Smooth muscle cell (in vitro differentiated cells): Measurements from ENCODE around the gene HEATR5A. TPM values are rescaled to one million over a fixed set of nuclear protein-coding genes. Genes with fewer than 3 reads are reported as not detected.
"Not testable (repeated sequence)": the region's sequence is repeated elsewhere in the genome, so short reads cannot be mapped to it uniquely, and the experiment has no call there.

Experiments
- DNase-seq: peaks from one replicate; lab custom pipeline; 2025; ENCODE audit not compliant: unreplicated experiment; lab: John Stamatoyannopoulos, UW
- H2AFZ ChIP-seq: fragments of 200-600 bp; sonication (generic); 2 replicates; pipeline ENCODE4 v1.6.0; 2016; ENCODE audit warnings: antibody characterized with exemption, low read depth, mild to moderate bottlenecking
- H3F3A ChIP-seq: fragments of 200-600 bp; sonication (generic); 2 replicates; pipeline ENCODE4 v1.6.0; 2017; ENCODE audit warnings: antibody characterized with exemption, low read depth
- H3K27ac ChIP-seq: fragments of 200-600 bp; sonication (generic); 2 replicates; pipeline ENCODE4 v1.5.1; 2016; ENCODE audit warnings: low read depth, mild to moderate bottlenecking
- H3K27me3 ChIP-seq: fragments of 200-600 bp; sonication (generic); 2 replicates; pipeline ENCODE4 v1.6.1; 2016; ENCODE audit warnings: low read depth, mild to moderate bottlenecking
- H3K36me3 ChIP-seq: fragments of 200-600 bp; sonication (generic); 2 replicates; pipeline ENCODE4 v1.5.1; 2016; ENCODE audit warnings: low read depth
- H3K4me1 ChIP-seq: fragments of 200-600 bp; sonication (generic); 2 replicates; pipeline ENCODE4 v1.5.1; 2016; ENCODE audit warnings: low read depth
- H3K4me2 ChIP-seq: fragments of 200-600 bp; sonication (generic); 2 replicates; pipeline ENCODE4 v1.6.0; 2016; ENCODE audit warnings: mild to moderate bottlenecking
- H3K4me3 ChIP-seq: fragments of 200-600 bp; sonication (generic); 2 replicates; pipeline ENCODE4 v1.5.1; 2016; ENCODE audit warnings: mild to moderate bottlenecking
- H3K79me2 ChIP-seq: fragments of 200-600 bp; sonication (generic); 2 replicates; pipeline ENCODE4 v1.6.0; 2016; ENCODE audit warnings: low read depth, mild to moderate bottlenecking
- H3K9ac ChIP-seq: fragments of 200-600 bp; sonication (generic); 2 replicates; pipeline ENCODE4 v1.6.0; 2016; ENCODE audit warnings: low read depth
- H3K9me3 ChIP-seq: fragments of 200-600 bp; sonication (generic); replicated peaks from 2 replicates; pipeline ENCODE4 v1.5.1; 2016; ENCODE audit warnings: low read depth
- H4K20me1 ChIP-seq: fragments of 200-600 bp; sonication (generic); 2 replicates; pipeline ENCODE4 v1.6.0; 2016; ENCODE audit warnings: low read depth
- WGBS: methylation state at CpG from one replicate; pipeline ENCODE4 v1.1.7; 2016; ENCODE audit warnings: low lambda C conversion rate; 5-methylcytosine and 5-hydroxymethylcytosine counted together
- polyA plus RNA-seq: library from polyadenylated mRNA; unstranded; fragments of >200 nt; fragmentation: Nextera tagmentation; extraction: Ambion mirVana; gene quantifications from 2 replicates; pipeline ENCODE4 v1.2.1, GENCODE V29; 2016
- total RNA-seq: library from RNA; depleted of rRNA; stranded (reverse); fragments of >200 nt; gene quantifications from 2 replicates; pipeline ENCODE4 v1.2.3, GENCODE V29; 2014
- TF ChIP-seq, protein P1 (sequence below): fragments of 200-600 bp; sonication (generic); IDR thresholded peaks from 2 replicates; pipeline ENCODE4 v1.5.1; 2017; ENCODE audit warnings: borderline replicate concordance, mild to moderate bottlenecking, antibody characterized with exemption; ENCODE audit not compliant: insufficient read depth, poor library complexity, severe bottlenecking

Gene HEATR5A
- total and polyA plus RNA-seq, 2 experiments from 2014 or later = 28.5 to 49.8 TPM

DNA sequence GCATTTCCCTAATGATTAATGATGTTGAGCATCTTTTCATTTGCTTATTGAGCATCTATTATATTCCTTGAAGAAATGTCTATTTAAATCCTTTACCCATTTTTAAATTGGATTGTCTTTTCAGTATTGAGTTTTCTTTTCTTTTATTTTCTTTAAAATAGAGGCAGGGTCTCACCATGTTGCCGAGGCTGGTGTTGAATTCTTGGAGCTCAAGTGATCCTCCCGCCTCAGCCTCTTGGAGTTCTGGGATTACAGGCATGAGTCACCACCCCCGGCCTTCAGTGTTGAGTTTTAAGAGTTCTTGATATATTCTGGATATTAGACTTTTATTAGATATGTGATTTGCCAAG is 139.5 kb downstream of the HEATR5A start:
- Histone ChIP-seq H3K9ac (no peak overlapping the region), H3K27ac (no peak overlapping the region), H4K20me1 (no peaks in the 10 kb centered on the region), H3K9me3 (peaks cover 7% of the 10 kb centered on the region), H3K4me1 (no peaks in the 10 kb centered on the region), H3K27me3 (no peaks in the 10 kb centered on the region), H2AFZ (no peak overlapping the region), H3K79me2 (no peaks in the 10 kb centered on the region), H3F3A (no peaks in the 10 kb centered on the region), H3K4me3 (no peak overlapping the region), H3K36me3 (no peaks in the 10 kb centered on the region), H3K4me2 (no peak overlapping the region)
- 87% methylated on average over 3 of the region's 3 CpGs for WGBS
- DNase-seq = no peak
- TF ChIP-seq, protein P1, sequence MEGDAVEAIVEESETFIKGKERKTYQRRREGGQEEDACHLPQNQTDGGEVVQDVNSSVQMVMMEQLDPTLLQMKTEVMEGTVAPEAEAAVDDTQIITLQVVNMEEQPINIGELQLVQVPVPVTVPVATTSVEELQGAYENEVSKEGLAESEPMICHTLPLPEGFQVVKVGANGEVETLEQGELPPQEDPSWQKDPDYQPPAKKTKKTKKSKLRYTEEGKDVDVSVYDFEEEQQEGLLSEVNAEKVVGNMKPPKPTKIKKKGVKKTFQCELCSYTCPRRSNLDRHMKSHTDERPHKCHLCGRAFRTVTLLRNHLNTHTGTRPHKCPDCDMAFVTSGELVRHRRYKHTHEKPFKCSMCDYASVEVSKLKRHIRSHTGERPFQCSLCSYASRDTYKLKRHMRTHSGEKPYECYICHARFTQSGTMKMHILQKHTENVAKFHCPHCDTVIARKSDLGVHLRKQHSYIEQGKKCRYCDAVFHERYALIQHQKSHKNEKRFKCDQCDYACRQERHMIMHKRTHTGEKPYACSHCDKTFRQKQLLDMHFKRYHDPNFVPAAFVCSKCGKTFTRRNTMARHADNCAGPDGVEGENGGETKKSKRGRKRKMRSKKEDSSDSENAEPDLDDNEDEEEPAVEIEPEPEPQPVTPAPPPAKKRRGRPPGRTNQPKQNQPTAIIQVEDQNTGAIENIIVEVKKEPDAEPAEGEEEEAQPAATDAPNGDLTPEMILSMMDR = no peak

DNA sequence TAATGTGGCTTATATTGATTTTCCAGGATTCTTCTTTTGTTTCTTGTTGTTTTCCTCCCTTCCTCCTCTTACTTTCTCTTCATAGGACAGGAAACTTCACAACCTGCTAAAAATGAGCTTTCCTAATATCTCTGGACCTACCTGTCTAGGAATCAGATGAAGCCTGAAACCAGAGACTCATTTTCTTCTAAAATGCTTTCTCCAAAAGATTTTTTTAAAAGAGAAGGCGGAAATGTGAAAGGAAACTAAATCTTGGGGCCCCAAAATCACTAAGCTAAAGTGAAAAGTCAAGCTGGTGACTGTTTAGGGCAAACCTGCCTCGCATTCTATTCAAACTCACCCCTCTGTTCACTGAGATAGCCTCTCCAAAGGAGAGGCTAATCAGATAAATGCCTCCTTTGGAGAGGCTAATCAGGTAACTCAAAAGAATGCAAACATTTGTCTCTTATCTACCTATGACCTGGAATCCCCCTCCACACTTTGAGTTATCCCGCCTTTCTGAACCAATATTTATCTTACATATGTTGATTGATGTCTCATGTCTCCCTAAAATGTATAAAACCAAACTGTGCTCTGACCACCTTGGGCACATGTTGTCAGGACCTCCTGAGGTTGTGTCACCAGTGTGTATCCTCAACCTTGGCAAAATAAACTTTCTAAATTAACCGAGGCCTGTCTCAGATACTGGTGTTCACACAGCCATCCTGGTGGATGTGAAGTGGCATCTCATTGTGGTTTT is 140.0 kb downstream of the HEATR5A start:
- H3K4me3 ChIP-seq = no peak overlapping the region
- H3K4me1 ChIP-seq = no peaks in the 10 kb centered on the region
- no peak overlapping the region for H3K27ac ChIP-seq
- DNase-seq = no peak
- H3K27me3 ChIP-seq = no peaks in the 10 kb centered on the region
- H3K9ac ChIP-seq = no peak overlapping the region
- TF ChIP-seq, protein P1 = no peak
- H4K20me1 ChIP-seq = no peaks in the 10 kb centered on the region
- no peaks in the 10 kb centered on the region for H3K79me2 ChIP-seq
- H3F3A ChIP-seq = no peaks in the 10 kb centered on the region
- peaks cover 11% of the 10 kb centered on the region for H3K9me3 ChIP-seq
- no peaks in the 10 kb centered on the region for H3K36me3 ChIP-seq
- no peak overlapping the region for H3K4me2 ChIP-seq
- H2AFZ ChIP-seq = no peak overlapping the region
- 90% methylated on average over 4 of the region's 4 CpGs for WGBS

DNA sequence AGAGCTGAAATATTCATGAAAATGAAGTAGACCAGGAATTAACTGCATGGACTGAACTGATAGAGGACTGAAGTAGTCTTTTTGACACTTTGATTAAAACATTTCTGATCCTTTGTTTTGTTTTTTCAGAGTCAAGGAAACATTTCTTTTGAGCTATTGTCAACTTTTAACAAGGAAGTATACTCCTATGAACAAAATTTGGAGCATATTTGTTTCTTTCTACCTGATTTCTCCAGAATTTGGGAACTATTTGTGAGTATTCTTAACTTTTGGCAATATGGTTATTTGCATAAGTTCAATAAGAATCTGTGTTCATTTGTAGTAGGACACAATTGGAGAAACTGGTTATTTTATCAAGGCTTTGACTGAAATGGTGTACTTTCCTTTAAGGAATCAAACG is 141.5 kb downstream of the HEATR5A start:
- Histone ChIP-seq H3K27me3 (no peaks in the 10 kb centered on the region), H3K79me2 (no peaks in the 10 kb centered on the region), H3K4me3 (no peak overlapping the region), H3K27ac (no peak overlapping the region), H3K4me2 (no peak overlapping the region), H3K4me1 (no peaks in the 10 kb centered on the region), H3F3A (no peaks in the 10 kb centered on the region), H4K20me1 (no peaks in the 10 kb centered on the region), H3K9ac (no peak overlapping the region), H2AFZ (no peak overlapping the region), H3K36me3 (no peaks in the 10 kb centered on the region), H3K9me3 (peaks cover 11% of the 10 kb centered on the region)
- WGBS = 87% methylated on average over 1 of the region's 1 CpG
- TF ChIP-seq, protein P1 = no peak
- DNase-seq = no peak

DNA sequence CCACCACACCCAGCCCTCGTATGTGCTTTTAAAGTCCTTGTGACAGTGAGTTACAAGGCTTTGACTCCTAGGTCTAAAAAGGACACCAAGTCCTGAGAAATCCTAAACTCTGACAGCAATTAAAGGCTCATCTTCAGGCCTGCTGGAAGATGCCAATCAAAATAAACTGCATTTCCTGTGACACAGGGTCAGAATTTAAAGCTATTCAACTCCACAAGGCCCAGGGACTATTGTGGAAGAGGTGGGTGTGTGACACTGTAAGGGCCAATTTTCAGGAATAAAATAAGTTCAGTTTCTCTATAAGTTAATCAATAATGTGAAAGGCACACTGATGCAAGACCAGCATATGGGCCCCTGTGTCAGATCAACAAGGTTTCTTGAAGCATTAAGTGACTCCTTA is 143.3 kb downstream of the HEATR5A start:
- Histone ChIP-seq H3K27me3 (no peaks in the 10 kb centered on the region), H3F3A (no peaks in the 10 kb centered on the region), H3K4me1 (no peaks in the 10 kb centered on the region), H3K27ac (no peak overlapping the region), H3K4me3 (no peak overlapping the region), H2AFZ (no peak overlapping the region), H4K20me1 (no peaks in the 10 kb centered on the region), H3K79me2 (no peaks in the 10 kb centered on the region), H3K4me2 (no peak overlapping the region), H3K9ac (no peak overlapping the region), H3K36me3 (no peaks in the 10 kb centered on the region), H3K9me3 (peaks cover 11% of the 10 kb centered on the region)
- TF ChIP-seq, protein P1 = no peak
- WGBS = 79% methylated on average over 1 of the region's 1 CpG
- DNase-seq = no peak

DNA sequence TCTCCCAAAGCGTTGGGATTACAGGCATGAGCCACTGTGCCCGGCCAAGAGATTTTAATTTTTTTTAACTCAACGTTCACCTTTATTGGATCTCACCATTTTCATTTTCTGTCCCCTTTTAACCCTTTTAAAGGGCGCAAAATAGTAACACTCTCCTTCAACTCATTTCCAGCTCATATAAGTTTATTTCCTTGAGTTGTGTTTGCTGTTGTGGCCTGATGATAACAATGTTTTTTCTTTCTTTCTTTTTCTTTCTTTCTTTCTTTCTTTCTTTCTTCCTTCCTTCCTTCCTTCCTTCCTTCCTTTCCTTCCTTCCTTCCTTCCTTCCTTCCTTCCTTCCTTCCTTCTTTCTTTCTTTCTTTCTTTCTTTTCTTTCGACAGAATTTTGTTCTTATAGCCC is 143.9 kb downstream of the HEATR5A start:
- DNase-seq, H3K79me2 ChIP-seq, H3K4me2 ChIP-seq, H3K36me3 ChIP-seq, H3F3A ChIP-seq, H3K4me3 ChIP-seq, H4K20me1 ChIP-seq, H3K4me1 ChIP-seq, H2AFZ ChIP-seq, H3K9ac ChIP-seq, H3K27me3 ChIP-seq, H3K27ac ChIP-seq: not testable (repeated sequence)
- WGBS = 74% methylated on average over 5 of the region's 5 CpGs
- H3K9me3 ChIP-seq = peaks cover 11% of the 10 kb centered on the region
